GM18505 (cell line): ENCODE data around the gene RCC1.
"Not testable (repeated sequence)": the region's sequence is repeated elsewhere in the genome, so short reads cannot be mapped to it uniquely, and the experiment has no call there.

Source experiments
- ATAC-seq: cut with Tn5 transposase; IDR thresholded peaks from one replicate; pipeline ENCODE4 v1.9.1; 2021; ENCODE audit not compliant: unreplicated experiment
- POLR2A ChIP-seq: IDR thresholded peaks from 4 replicates; pipeline ENCODE4 v1.6.1; 2011; ENCODE audit warnings: borderline replicate concordance; ENCODE audit not compliant: insufficient read depth, insufficient read length; ENCODE audit errors: extremely low read depth

RCC1 gene

GRCh38 chr1:28579401-28579800 is 73.6 kb downstream of the RCC1 start:
- ATAC-seq, result no peak
- TF ChIP-seq POLR2A, result no peak

GRCh38 chr1:28580722-28581530 is 75.1 kb downstream of the RCC1 start:
- ATAC-seq, result peak; percentile 18

GRCh38 chr1:28581531-28582247 is 75.8 kb downstream of the RCC1 start:
- peak; percentile 73 for ATAC-seq

More at GRCh38 chr1:28580722-28581530, 75.1 kb downstream of the RCC1 start:
- no peak for TF ChIP-seq POLR2A

GRCh38 chr1:28582248-28582615 is 76.4 kb downstream of the RCC1 start:
- ATAC-seq, result no peak
- no peak for TF ChIP-seq POLR2A

More at GRCh38 chr1:28581531-28582247, 75.8 kb downstream of the RCC1 start:
- TF ChIP-seq POLR2A, result peak; percentile 100

GRCh38 chr1:28586585-28587391 is 80.9 kb downstream of the RCC1 start:
- not testable (repeated sequence) for ATAC-seq
